IMR-90 (cell line): ENCODE measurements around the gene SYNGR1. TPM values are rescaled to one million over a fixed set of nuclear protein-coding genes. Genes with fewer than 3 reads are reported as not detected.

Experiments
- ATAC-seq: fragments of 200-7000 bp; cut with Tn5 transposase; 2 replicates; pipeline ENCODE4 v1.9.1; 2020; ENCODE audit warnings: low read depth, mild to moderate bottlenecking, moderate library complexity
- BruUV-seq: library from RNA; stranded (reverse); fragments of 400-500 nt; replicated peaks from 2 replicates; lab custom pipeline; 2021; lab: Mats Ljungman, UMichigan
- CTCF ChIA-PET: fragments of 300-600 bp; formaldehyde crosslinking; extraction: SDS; loops from one replicate; lab custom pipeline; 2021; ENCODE audit warnings: antibody characterized with exemption; lab: Yijun Ruan, JAX
- POLR2A ChIA-PET: fragments of 300-600 bp; sonication (Branson Sonifier 250); formaldehyde crosslinking; loops from one replicate; lab custom pipeline; 2022; ENCODE audit warnings: antibody characterized with exemption; ENCODE audit not compliant: unreplicated experiment; lab: Charles Lee
- DNase-seq: peaks from one replicate; pipeline ENCODE4 v3.0.0; 2013
- H2AFZ ChIP-seq: replicated peaks from 2 replicates; pipeline ENCODE3; 2013; ENCODE audit warnings: low read length, mild to moderate bottlenecking; ENCODE audit not compliant: poor library complexity
- H2AK5ac ChIP-seq: 2 replicates; pipeline ENCODE4 v1.6.1; 2013; ENCODE audit warnings: low read depth, low read length, inconsistent platforms
- H2AK9ac ChIP-seq: replicated peaks from 2 replicates; pipeline ENCODE3; 2013; ENCODE audit warnings: mild to moderate bottlenecking, low read depth, low read length, moderate library complexity; ENCODE audit not compliant: poor library complexity
- H2BK120ac ChIP-seq: 2 replicates; pipeline ENCODE4 v1.6.1; 2013; ENCODE audit warnings: low read depth, low read length, inconsistent platforms
- H2BK15ac ChIP-seq: 3 replicates; pipeline ENCODE4 v1.6.1; 2013; ENCODE audit warnings: low read depth, low read length, inconsistent platforms
- H2BK20ac ChIP-seq: 2 replicates; pipeline ENCODE4 v1.6.1; 2013; ENCODE audit warnings: low read depth, mild to moderate bottlenecking, inconsistent platforms, low read length, moderate library complexity
- H2BK5ac ChIP-seq: 2 replicates; pipeline ENCODE4 v1.6.1; 2013; ENCODE audit warnings: mild to moderate bottlenecking, low read depth, low read length, inconsistent platforms; ENCODE audit not compliant: poor library complexity, severe bottlenecking
- H3K14ac ChIP-seq: replicated peaks from 2 replicates; pipeline ENCODE4 v1.6.1; 2013; ENCODE audit warnings: low read depth, low read length, inconsistent platforms
- H3K18ac ChIP-seq: 2 replicates; pipeline ENCODE4 v1.6.1; 2013; ENCODE audit warnings: low read depth, low read length, control low read depth
- H3K23ac ChIP-seq: 2 replicates; pipeline ENCODE4 v1.6.1; 2013; ENCODE audit warnings: low read depth, low read length, inconsistent platforms
- H3K27ac ChIP-seq: 2 replicates; pipeline ENCODE4 v1.5.1; 2013; ENCODE audit warnings: mild to moderate bottlenecking, control low read depth, low read length; ENCODE audit not compliant: insufficient read depth
- H3K27me3 ChIP-seq: 2 replicates; pipeline ENCODE4 v1.6.1; 2013; ENCODE audit warnings: low read length; ENCODE audit not compliant: control insufficient read depth, insufficient read depth
- H3K36me3 ChIP-seq: 2 replicates; pipeline ENCODE4 v1.6.1; 2013; ENCODE audit warnings: low read length, mixed read lengths; ENCODE audit not compliant: control insufficient read depth, insufficient read depth
- H3K4ac ChIP-seq: 2 replicates; pipeline ENCODE4 v1.6.1; 2013; ENCODE audit warnings: low read depth, low read length, inconsistent platforms
- H3K4me1 ChIP-seq: 2 replicates; pipeline ENCODE4 v1.6.1; 2013; ENCODE audit warnings: low read length, mixed read lengths; ENCODE audit not compliant: control insufficient read depth, insufficient read depth
- H3K4me2 ChIP-seq: 2 replicates; pipeline ENCODE4 v1.6.1; 2013; ENCODE audit warnings: low read depth, mild to moderate bottlenecking, control low read depth, low read length, moderate library complexity
- H3K4me3 ChIP-seq: 2 replicates; pipeline ENCODE4 v1.5.1; 2013; ENCODE audit warnings: low read depth, mild to moderate bottlenecking, control low read depth, low read length, moderate library complexity; ENCODE audit not compliant: insufficient read depth
- H3K56ac ChIP-seq: 2 replicates; pipeline ENCODE4 v1.6.1; 2013; ENCODE audit warnings: low read length, inconsistent platforms; ENCODE audit not compliant: insufficient read depth; ENCODE audit errors: extremely low read depth
- H3K79me1 ChIP-seq, 2 experiments: 2 replicates each; pipeline ENCODE4 v1.6.1; 2013; ENCODE audit warnings: low read length in 2 of 2, inconsistent platforms in 1 of 2, low read depth in 1 of 2
- H3K9ac ChIP-seq: 2 replicates; pipeline ENCODE4 v1.6.1; 2013; ENCODE audit warnings: low read depth, low read length, control low read depth
- H3K9me1 ChIP-seq: 2 replicates; pipeline ENCODE4 v1.6.1; 2013; ENCODE audit warnings: low read length, inconsistent platforms; ENCODE audit not compliant: insufficient read depth
- H3K9me3 ChIP-seq: 2 replicates; pipeline ENCODE4 v1.6.1; 2013; ENCODE audit warnings: low read length; ENCODE audit not compliant: control insufficient read depth, insufficient read depth
- H4K20me1 ChIP-seq: 2 replicates; pipeline ENCODE4 v1.6.1; 2013; ENCODE audit warnings: low read length, inconsistent platforms; ENCODE audit not compliant: insufficient read depth
- H4K5ac ChIP-seq: 2 replicates; pipeline ENCODE4 v1.6.1; 2013; ENCODE audit warnings: mild to moderate bottlenecking, low read depth, low read length, control low read depth
- H4K8ac ChIP-seq, 2 experiments: 2 replicates each; pipeline ENCODE4 v1.6.1; 2013; ENCODE audit warnings: low read depth in 2 of 2, low read length in 2 of 2, control low read depth in 1 of 2, inconsistent platforms in 1 of 2
- H4K91ac ChIP-seq: 2 replicates; pipeline ENCODE4 v1.6.1; 2013; ENCODE audit warnings: low read depth, low read length, inconsistent platforms; ENCODE audit not compliant: insufficient read depth
- BHLHE40 ChIP-seq: fragments of 150-350 bp; IDR thresholded peaks from 2 replicates; pipeline ENCODE4 v1.6.1; 2016; ENCODE audit warnings: mild to moderate bottlenecking, low read depth, low read length
- CEBPB ChIP-seq: IDR thresholded peaks from 2 replicates; pipeline ENCODE4 v1.6.1; 2012; ENCODE audit warnings: low read depth, low read length, improper control_type of control experiment
- CHD1 ChIP-seq: IDR thresholded peaks from 2 replicates; pipeline ENCODE4 v1.6.1; 2012; ENCODE audit warnings: low read depth, low read length, improper control_type of control experiment
- CTCF ChIP-seq: conservative IDR thresholded peaks from 2 replicates; pipeline ENCODE4 v1.5.1; 2012; ENCODE audit warnings: mild to moderate bottlenecking, low read depth, low read length, improper control_type of control experiment
- ELK1 ChIP-seq: fragments of 150-350 bp; IDR thresholded peaks from 2 replicates; pipeline ENCODE4 v1.6.1; 2016; ENCODE audit warnings: low read depth, mild to moderate bottlenecking, low read length, moderate library complexity, borderline replicate concordance
- FOS ChIP-seq: fragments of 150-350 bp; IDR thresholded peaks from 2 replicates; pipeline ENCODE4 v1.6.1; 2016; ENCODE audit warnings: low read depth, low read length
- MAFK ChIP-seq: IDR thresholded peaks from 2 replicates; pipeline ENCODE4 v1.6.1; 2012; ENCODE audit warnings: low read depth, low read length, improper control_type of control experiment
- MAZ ChIP-seq: IDR thresholded peaks from 2 replicates; pipeline ENCODE4 v1.6.1; 2012; ENCODE audit warnings: low read depth, mild to moderate bottlenecking, low read length, improper control_type of control experiment, moderate library complexity, borderline replicate concordance
- MXI1 ChIP-seq: IDR thresholded peaks from 2 replicates; pipeline ENCODE4 v1.6.1; 2012; ENCODE audit warnings: low read depth, mild to moderate bottlenecking, low read length, moderate library complexity, borderline replicate concordance
- NFE2L2 ChIP-seq: fragments of 150-350 bp; IDR thresholded peaks from 2 replicates; pipeline ENCODE4 v1.6.1; 2016; ENCODE audit warnings: low read depth, mild to moderate bottlenecking, low read length
- POLR2A ChIP-seq: IDR thresholded peaks from 2 replicates; pipeline ENCODE4 v1.6.1; 2012; ENCODE audit warnings: mild to moderate bottlenecking, low read depth, low read length
- RAD21 ChIP-seq: IDR thresholded peaks from 2 replicates; pipeline ENCODE4 v1.6.1; 2012; ENCODE audit warnings: low read length, improper control_type of control experiment
- RCOR1 ChIP-seq: IDR thresholded peaks from 2 replicates; pipeline ENCODE4 v1.6.1; 2012; ENCODE audit warnings: mild to moderate bottlenecking, low read length, improper control_type of control experiment; ENCODE audit not compliant: insufficient replicate concordance
- RFX5 ChIP-seq: IDR thresholded peaks from 2 replicates; pipeline ENCODE4 v1.8.0; 2012; ENCODE audit warnings: low read depth, mild to moderate bottlenecking, low read length, moderate library complexity
- USF2 ChIP-seq: fragments of 150-350 bp; IDR thresholded peaks from 2 replicates; pipeline ENCODE4 v1.6.1; 2017; ENCODE audit warnings: mild to moderate bottlenecking, antibody characterized with exemption, low read length, low read depth
- WGBS, 2 experiments: methylation state at CpG; one replicate each; pipeline versions ENCODE4 v1.1.5 to v1.1.7; 2013; ENCODE audit warnings: missing lambda C conversion rate in 2 of 2; ENCODE audit not compliant: insufficient read length in 1 of 2; ENCODE audit errors: extremely low coverage in 2 of 2; 5-methylcytosine and 5-hydroxymethylcytosine counted together
- dilution Hi-C: fragments of 300-500 bp; cut with HindIII; formaldehyde crosslinking; loops from one replicate; pipeline ENCODE4 v1.14.3; 2018; ENCODE audit warnings: low sequenced_read_pairs; ENCODE audit not compliant: unreplicated experiment
- in situ Hi-C: fragments of 300-500 bp; cut with MboI; formaldehyde crosslinking; loops from 3 replicates; pipeline ENCODE4 v1.14.3; 2019; ENCODE audit warnings: low sequenced_read_pairs, inconsistent platforms, mixed read lengths
- intact Hi-C: fragments of 100-400 bp; cut with micrococcal nuclease; formaldehyde crosslinking; loops from 2 replicates; pipeline ENCODE4 v1.10.0; 2022
- polyA plus RNA-seq, 3 experiments: library from polyadenylated mRNA; depleted of rRNA; stranded (reverse); fragments of >200 nt; gene quantifications; 2 replicates each; pipeline ENCODE4 v1.2.3, GENCODE V29; 2012; ENCODE audit warnings: low replicate concordance in 1 of 3
- total RNA-seq: library from RNA; depleted of rRNA; stranded (reverse); fragments of >200 nt; gene quantifications from 2 replicates; pipeline ENCODE4 v1.2.3, GENCODE V29; 2012

SYNGR1 gene
- total and polyA plus RNA-seq, 2 of the 4 experiments (the other 2 are of a cell fraction), result 6.3 to 81.5 TPM

GRCh38 chr22:39312410-39312809, 37.4 kb upstream of the SYNGR1 start:
- Histone ChIP-seq H4K8ac (no peak overlapping the region), H3K27ac (no peak overlapping the region), H3K9me3 (no peaks in the 10 kb centered on the region), H2BK120ac (no peak overlapping the region), H3K9me1 (peaks cover 5% of the 10 kb centered on the region; the same call in 1 of the 2 replicates), H2BK15ac (no peak overlapping the region), H3K18ac (no peak overlapping the region), H4K5ac (no peak overlapping the region), H3K14ac (no peak overlapping the region), H3K4me3 (no peak overlapping the region), H2AK5ac (no peak overlapping the region), H3K4me2 (no peak overlapping the region), H3K36me3 (peaks cover 77% of the 10 kb centered on the region), H3K79me1 (peaks cover 20 to 80% of the 10 kb centered on the region in 2 experiments), H2BK20ac (no peak overlapping the region), H3K4ac (no peak overlapping the region), H2AFZ (no peak overlapping the region), H3K4me1 (peaks cover 34% of the 10 kb centered on the region), H4K20me1 (peaks cover 91% of the 10 kb centered on the region), H3K23ac (no peak overlapping the region), H3K27me3 (no peaks in the 10 kb centered on the region), H3K9ac (no peak overlapping the region), H3K56ac (no peak overlapping the region), H4K91ac (no peak overlapping the region), H2AK9ac (no peak overlapping the region), H2BK5ac (no peak overlapping the region)
- no peak for TF ChIP-seq RCOR1
- TF ChIP-seq CHD1, result no peak
- no peak for TF ChIP-seq CTCF
- no peak for TF ChIP-seq MXI1
- TF ChIP-seq ELK1, result no peak
- TF ChIP-seq USF2, result no peak
- no peak for TF ChIP-seq BHLHE40
- TF ChIP-seq MAFK, result no peak
- no peak for TF ChIP-seq NFE2L2
- no peak for TF ChIP-seq FOS
- no peak for TF ChIP-seq CEBPB
- TF ChIP-seq RAD21, result no peak
- TF ChIP-seq RFX5, result no peak
- TF ChIP-seq POLR2A, result no peak
- TF ChIP-seq MAZ, result no peak
- in situ Hi-C loops (loop anchor here (5.0 to 10.0 kb wide), 3 partner anchors 140 to 308 kb away; partner anchors contain the start of gene ATF4), dilution Hi-C loops (no loop called here), intact Hi-C loops (loop anchor here (10.0 kb wide), 2 partner anchors 308 to 548 kb away; no protein-coding TSS in a partner anchor)
- no CpG with 5 or more reads among the region's 5 CpGs for WGBS, 2 experiments
- DNase-seq (no peak), ATAC-seq (no peak)
- CTCF ChIA-PET, result no interaction called here
- no TSS peak for BruUV-seq
- POLR2A ChIA-PET, result no interaction called here
